Measurements from ENCODE around the gene RNF8.

GRCh38 chr6:37304766-37305165, 49.0 kb upstream of the RNF8 start:
- TF ChIP-seq YY1 (IDR thresholded peaks at IDR 0.05; ENCODE audit: insufficient read depth, insufficient read length): no peak
- TF ChIP-seq ZNF274 (IDR thresholded peaks at IDR 0.05; ENCODE audit: low read depth, low read length): no peak
